Measurements from ENCODE around the gene NCL.

The NCL gene

GRCh38 chr2:231425811-231426703, 38.2 kb downstream of the NCL start:
- Histone ChIP-seq H3K9ac (ENCODE audit: low read depth, low read length) (no peak overlapping the region), H3K4me3 (ENCODE audit: low read length) (no peak overlapping the region), H3K4me1 (ENCODE audit: control insufficient read depth, insufficient read depth, low read length) (no peaks in the 10 kb centered on the region), H3K27me3 (ENCODE audit: control insufficient read depth, insufficient read depth, low read length) (peaks cover 15% of the 10 kb centered on the region), H3K9me3 (replicated peaks; ENCODE audit: low read length) (no peaks in the 10 kb centered on the region), H3K4me2 (ENCODE audit: low read length) (no peak overlapping the region), H3K36me3 (ENCODE audit: insufficient read depth, low read length) (no peaks in the 10 kb centered on the region)

DNA sequence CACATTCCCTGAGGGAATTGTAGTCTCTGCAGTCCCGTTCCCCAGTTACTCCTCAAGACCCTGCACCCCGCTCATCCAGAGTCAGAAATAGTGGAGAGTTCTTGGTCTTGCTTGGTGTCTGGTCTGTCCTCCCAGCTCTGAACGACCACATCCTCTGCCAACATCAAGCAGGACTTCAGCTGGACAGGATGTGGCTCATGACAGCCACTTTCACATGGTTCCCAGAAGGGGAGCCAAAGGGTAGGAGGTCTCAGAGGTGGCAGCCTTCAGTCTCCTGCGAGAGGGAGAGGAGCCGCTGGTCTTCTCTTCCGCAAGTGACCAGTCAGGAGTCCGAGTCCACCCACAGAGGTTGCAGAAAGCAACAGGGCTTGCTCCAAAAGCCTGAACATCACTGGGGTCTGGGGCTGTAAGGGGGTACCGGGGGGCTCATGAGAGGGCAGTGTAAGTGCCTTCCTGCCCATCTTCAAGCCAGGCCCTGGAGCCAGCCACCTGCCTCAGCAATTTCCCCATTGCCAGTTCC, 38.9 kb downstream of the NCL start:
- no peak overlapping the region for H3K9ac ChIP-seq (ENCODE audit: low read depth, low read length)
- H3K4me3 ChIP-seq (ENCODE audit: low read length): no peak overlapping the region
- H3K27me3 ChIP-seq (ENCODE audit: control insufficient read depth, insufficient read depth, low read length): peaks cover 18% of the 10 kb centered on the region
- no peak overlapping the region for H3K4me2 ChIP-seq (ENCODE audit: low read length)
- H3K9me3 ChIP-seq (replicated peaks; ENCODE audit: low read length): no peaks in the 10 kb centered on the region
- no peaks in the 10 kb centered on the region for H3K4me1 ChIP-seq (ENCODE audit: control insufficient read depth, insufficient read depth, low read length)
- H3K36me3 ChIP-seq (ENCODE audit: insufficient read depth, low read length): no peaks in the 10 kb centered on the region

DNA sequence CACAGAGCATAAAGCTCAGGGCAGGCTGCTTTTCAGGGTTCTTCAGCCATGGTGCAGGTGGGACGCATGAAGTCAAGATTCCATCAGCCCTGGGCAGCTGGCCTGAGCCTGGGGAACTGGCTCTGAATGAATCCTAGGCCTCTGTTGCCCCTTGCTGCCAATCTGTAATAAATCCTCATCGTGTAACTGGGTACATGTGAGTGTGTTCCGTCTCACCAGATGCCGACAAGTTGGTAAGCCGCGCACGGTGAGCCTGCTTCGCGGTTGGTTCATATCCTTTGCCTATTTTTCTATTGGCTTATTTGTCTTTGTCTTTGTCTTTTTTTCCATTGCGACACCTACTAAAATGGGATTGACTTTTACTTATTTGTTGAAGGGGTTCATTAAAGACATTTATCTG, 41.1 kb downstream of the NCL start:
- Histone ChIP-seq H3K4me3 (ENCODE audit: low read length) (no peak overlapping the region), H3K9me3 (replicated peaks; ENCODE audit: low read length) (no peaks in the 10 kb centered on the region), H3K36me3 (ENCODE audit: insufficient read depth, low read length) (no peaks in the 10 kb centered on the region), H3K9ac (ENCODE audit: low read depth, low read length) (no peak overlapping the region), H3K27me3 (ENCODE audit: control insufficient read depth, insufficient read depth, low read length) (peaks cover 30% of the 10 kb centered on the region), H3K4me2 (ENCODE audit: low read length) (no peak overlapping the region), H3K4me1 (ENCODE audit: control insufficient read depth, insufficient read depth, low read length) (no peaks in the 10 kb centered on the region)

GRCh38 chr2:231422056-231422455, 42.2 kb downstream of the NCL start:
- no peaks in the 10 kb centered on the region for H3K4me1 ChIP-seq (ENCODE audit: control insufficient read depth, insufficient read depth, low read length)
- H3K4me3 ChIP-seq (ENCODE audit: low read length): no peak overlapping the region
- H3K9me3 ChIP-seq (replicated peaks; ENCODE audit: low read length): no peaks in the 10 kb centered on the region
- no peaks in the 10 kb centered on the region for H3K36me3 ChIP-seq (ENCODE audit: insufficient read depth, low read length)
- no peak overlapping the region for H3K9ac ChIP-seq (ENCODE audit: low read depth, low read length)
- peaks cover 34% of the 10 kb centered on the region for H3K27me3 ChIP-seq (ENCODE audit: control insufficient read depth, insufficient read depth, low read length)
- H3K4me2 ChIP-seq (ENCODE audit: low read length): no peak overlapping the region

- Histone ChIP-seq H3K4me1 (ENCODE audit: control insufficient read depth, insufficient read depth, low read length) (no peaks in the 10 kb centered on the region), H3K27me3 (ENCODE audit: control insufficient read depth, insufficient read depth, low read length) (peaks cover 34% of the 10 kb centered on the region), H3K36me3 (ENCODE audit: insufficient read depth, low read length) (no peaks in the 10 kb centered on the region), H3K4me2 (ENCODE audit: low read length) (no peak overlapping the region), H3K9me3 (replicated peaks; ENCODE audit: low read length) (no peaks in the 10 kb centered on the region), H3K9ac (ENCODE audit: low read depth, low read length) (no peak overlapping the region), H3K4me3 (ENCODE audit: low read length) (no peak overlapping the region)
Measured at GRCh38 chr2:231421051-231421580, 43.2 kb downstream of the NCL start.

DNA sequence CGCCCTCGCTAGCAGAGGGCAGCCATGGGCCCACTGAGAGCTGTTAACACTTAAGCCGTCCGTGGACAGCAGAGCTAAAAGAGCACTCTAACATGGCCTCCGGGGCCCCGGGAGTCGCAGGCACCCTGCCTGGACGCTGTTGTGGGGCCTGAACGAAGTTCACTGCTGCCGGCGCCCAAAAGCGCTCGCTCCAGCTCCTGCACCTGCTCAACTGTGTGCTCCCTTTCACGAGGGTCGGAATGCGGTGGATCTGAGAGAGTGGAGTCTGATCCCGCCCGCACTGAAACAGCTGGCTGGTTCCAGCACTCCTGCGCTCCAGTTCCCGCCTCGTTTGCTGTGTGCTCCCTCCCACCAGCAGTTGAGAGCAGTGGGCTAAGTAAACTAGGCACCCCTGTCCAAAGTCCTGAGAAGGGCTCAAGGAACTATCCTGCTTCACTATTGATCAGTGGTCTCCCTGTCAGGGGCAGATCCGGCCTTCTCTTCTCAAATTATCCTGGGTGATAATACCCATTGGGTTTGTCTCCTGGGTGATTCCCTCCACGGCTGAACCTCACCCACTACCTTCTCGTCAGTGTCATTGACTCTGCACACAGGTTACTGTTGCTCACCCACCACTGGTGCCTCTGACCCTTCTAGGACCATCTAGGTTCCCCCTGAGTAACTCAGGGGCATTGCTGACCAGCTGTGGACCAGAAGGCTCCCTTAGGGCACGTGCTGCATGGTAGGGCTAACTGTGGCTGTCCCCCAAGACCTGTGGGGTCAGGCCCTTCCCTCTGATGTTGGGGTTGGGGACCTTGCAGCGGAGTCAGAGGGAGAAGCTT, 45.3 kb downstream of the NCL start:
- Histone ChIP-seq H3K4me1 (ENCODE audit: control insufficient read depth, insufficient read depth, low read length) (no peaks in the 10 kb centered on the region), H3K9me3 (replicated peaks; ENCODE audit: low read length) (no peaks in the 10 kb centered on the region), H3K9ac (ENCODE audit: low read depth, low read length) (no peak overlapping the region), H3K27me3 (ENCODE audit: control insufficient read depth, insufficient read depth, low read length) (peaks cover 29% of the 10 kb centered on the region), H3K4me2 (ENCODE audit: low read length) (no peak overlapping the region), H3K36me3 (ENCODE audit: insufficient read depth, low read length) (no peaks in the 10 kb centered on the region), H3K4me3 (ENCODE audit: low read length) (no peak overlapping the region)

- H3K4me1 ChIP-seq (ENCODE audit: control insufficient read depth, insufficient read depth, low read length): peaks cover 8% of the 10 kb centered on the region
- H3K9me3 ChIP-seq (replicated peaks; ENCODE audit: low read length): peaks cover 6% of the 10 kb centered on the region
- no peak overlapping the region for H3K4me3 ChIP-seq (ENCODE audit: low read length)
- no peak overlapping the region for H3K9ac ChIP-seq (ENCODE audit: low read depth, low read length)
- H3K36me3 ChIP-seq (ENCODE audit: insufficient read depth, low read length): no peaks in the 10 kb centered on the region
- no peak overlapping the region for H3K4me2 ChIP-seq (ENCODE audit: low read length)
- H3K27me3 ChIP-seq (ENCODE audit: control insufficient read depth, insufficient read depth, low read length): peaks cover 16% of the 10 kb centered on the region
Measured at GRCh38 chr2:231415029-231415428, 49.3 kb downstream of the NCL start.

DNA sequence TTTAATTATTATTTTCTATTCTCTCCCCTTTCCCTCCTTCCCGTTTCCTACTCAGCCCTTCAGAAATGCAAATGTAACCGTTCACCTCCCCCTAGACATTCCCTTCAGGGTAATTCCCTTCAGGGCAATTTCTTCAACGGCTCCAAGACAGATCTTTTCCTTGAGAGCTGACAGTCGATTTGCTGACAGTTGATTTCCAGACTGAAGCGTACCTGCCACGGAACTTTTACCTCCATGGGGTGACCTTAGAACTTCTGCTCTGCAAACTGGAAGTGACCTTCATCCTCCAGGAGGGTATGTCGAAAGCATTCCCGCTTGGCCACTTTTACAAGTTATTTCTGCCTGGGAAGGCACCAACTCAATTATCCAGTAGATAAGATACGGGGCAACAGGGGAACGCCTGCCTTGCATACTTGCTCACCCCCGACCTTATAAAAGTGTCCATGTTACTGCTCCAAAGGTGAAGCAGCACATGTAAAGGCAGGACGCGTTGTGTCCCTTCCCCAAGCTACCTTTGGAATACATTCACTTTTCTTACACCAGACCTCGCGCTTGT, 50.3 kb downstream of the NCL start:
- peaks cover 6% of the 10 kb centered on the region for H3K9me3 ChIP-seq (replicated peaks; ENCODE audit: low read length)
- H3K4me1 ChIP-seq (ENCODE audit: control insufficient read depth, insufficient read depth, low read length): peaks cover 8% of the 10 kb centered on the region
- H3K27me3 ChIP-seq (ENCODE audit: control insufficient read depth, insufficient read depth, low read length): peaks cover 9% of the 10 kb centered on the region
- no peak overlapping the region for H3K4me3 ChIP-seq (ENCODE audit: low read length)
- H3K9ac ChIP-seq (ENCODE audit: low read depth, low read length): no peak overlapping the region
- no peaks in the 10 kb centered on the region for H3K36me3 ChIP-seq (ENCODE audit: insufficient read depth, low read length)
- H3K4me2 ChIP-seq (ENCODE audit: low read length): no peak overlapping the region

DNA sequence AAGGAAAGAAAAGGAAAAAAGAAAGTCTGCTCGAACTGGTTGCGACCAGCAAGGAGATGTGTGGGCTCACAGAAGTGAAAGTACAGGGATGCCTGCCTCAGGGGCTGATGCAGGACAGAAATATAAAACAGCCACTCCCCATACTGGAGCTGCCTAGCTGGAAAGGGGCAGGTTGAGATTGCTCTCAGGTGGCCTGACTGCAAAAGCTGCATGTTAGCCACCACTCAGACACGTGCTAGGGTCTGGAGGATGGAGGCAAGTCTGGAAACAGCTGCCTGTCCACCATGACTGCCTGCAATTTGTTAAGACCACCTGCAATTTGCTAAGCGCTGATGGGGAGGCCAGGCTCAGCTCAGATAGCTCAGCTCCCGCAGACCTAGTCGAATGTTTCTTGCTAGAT, 50.8 kb downstream of the NCL start:
- H3K4me2 ChIP-seq (ENCODE audit: low read length): no peak overlapping the region
- peaks cover 8% of the 10 kb centered on the region for H3K4me1 ChIP-seq (ENCODE audit: control insufficient read depth, insufficient read depth, low read length)
- no peaks in the 10 kb centered on the region for H3K36me3 ChIP-seq (ENCODE audit: insufficient read depth, low read length)
- H3K9me3 ChIP-seq (replicated peaks; ENCODE audit: low read length): peaks cover 6% of the 10 kb centered on the region
- peaks cover 4% of the 10 kb centered on the region for H3K27me3 ChIP-seq (ENCODE audit: control insufficient read depth, insufficient read depth, low read length)
- H3K9ac ChIP-seq (ENCODE audit: low read depth, low read length): no peak overlapping the region
- H3K4me3 ChIP-seq (ENCODE audit: low read length): no peak overlapping the region

GRCh38 chr2:231412618-231412963, 51.7 kb downstream of the NCL start:
- peaks cover under 1% of the 10 kb centered on the region for H3K27me3 ChIP-seq (ENCODE audit: control insufficient read depth, insufficient read depth, low read length)
- no peaks in the 10 kb centered on the region for H3K36me3 ChIP-seq (ENCODE audit: insufficient read depth, low read length)
- H3K9me3 ChIP-seq (replicated peaks; ENCODE audit: low read length): peaks cover 6% of the 10 kb centered on the region
- H3K4me1 ChIP-seq (ENCODE audit: control insufficient read depth, insufficient read depth, low read length): peaks cover 8% of the 10 kb centered on the region
- H3K4me2 ChIP-seq (ENCODE audit: low read length): peak overlapping the region; percentile 92
- peak overlapping the region; percentile 48 for H3K9ac ChIP-seq (ENCODE audit: low read depth, low read length)
- H3K4me3 ChIP-seq (ENCODE audit: low read length): peak overlapping the region; percentile 72
